ENCODE results near the gene TYK2.

The TYK2 gene

GRCh38 chr19:10417541-10418234 lies 37.3 kb upstream of the TYK2 start (continued):
- TF ChIP-seq ZNF677 (tag by site-specific recombination; IDR thresholded peaks at IDR 0.05) (0 out of 2 replicates have a peak, but pooled peaks have one; percentile 9), KLF16 (tag by site-specific recombination; IDR thresholded peaks at IDR 0.05) (no peak), KLF10 (tag by site-specific recombination; IDR thresholded peaks at IDR 0.05) (no peak), PATZ1 (tag by site-specific recombination; IDR thresholded peaks at IDR 0.05) (peak; percentile 80), KLF17 (tag by site-specific recombination; IDR thresholded peaks at IDR 0.05) (peak; percentile 57), ZBTB17 (tag by site-specific recombination; IDR thresholded peaks at IDR 0.05) (peak; percentile 80), REST (tag by site-specific recombination; IDR thresholded peaks at IDR 0.05) (0 out of 2 replicates have a peak, but pooled peaks have one; percentile 26), EGR2 (tag by site-specific recombination; IDR thresholded peaks at IDR 0.05; ENCODE audit: low read depth) (peak; percentile 14; the same call in 1 of the 2 replicates), ZNF658 (tag by site-specific recombination; IDR thresholded peaks at IDR 0.05) (no peak), ZNF600 (tag by site-specific recombination; IDR thresholded peaks at IDR 0.05) (peak; percentile 76; the same call in 1 of the 2 replicates), ZBTB7A (tag by site-specific recombination; IDR thresholded peaks at IDR 0.05; ENCODE audit: low read depth) (peak; percentile 43; the same call in 1 of the 2 replicates), ZBTB48 (tag by site-specific recombination; IDR thresholded peaks at IDR 0.05) (peak; percentile 44), HIC1 (tag by site-specific recombination; IDR thresholded peaks at IDR 0.05) (peak; percentile 90)

- peak overlapping the region; percentile 44; the same call in 1 of the 2 replicates for H3K27ac ChIP-seq (ENCODE audit: extremely low read depth, low read depth, low read length)
- ChIA-PET POLR2A (interaction anchor here (0.7 to 1.6 kb wide), 3 partner anchors 11 to 36 kb away, joined by 3 to 5 read pairs (median 3); partner anchors contain the start of genes CDC37 and TYK2), CTCF (interaction anchor here (0.5 to 9.1 kb wide), 43 partner anchors 11 to 918 kb away, joined by 3 to 193 read pairs (median 3); partner anchors contain the start of genes CDC37, CDKN2D and ICAM5)
- no peaks in the 10 kb centered on the region for H3K36me3 ChIP-seq (ENCODE audit: control insufficient read depth in 2 of 2, insufficient read depth in 1 of 2, low read length in 2 of 2)
- no peaks in the 10 kb centered on the region for H3K9me3 ChIP-seq (ENCODE audit: control insufficient read depth, insufficient read depth, low read depth, low read length)
- peaks cover 8% of the 10 kb centered on the region; the same call in 1 of the 2 replicates for H3K4me1 ChIP-seq (ENCODE audit: control insufficient read depth, insufficient read depth, low read length)
- peak overlapping the region; percentile 51 for H3K4me3 ChIP-seq (ENCODE audit: low read depth, low read length)
- TF ChIP-seq BCL11A (tag by site-specific recombination; IDR thresholded peaks at IDR 0.05; ENCODE audit: low read depth), result no peak
- no peak for TF ChIP-seq ZBTB49 (tag by site-specific recombination; IDR thresholded peaks at IDR 0.05; ENCODE audit: low read depth)
- TF ChIP-seq GLIS2 (tag by site-specific recombination; IDR thresholded peaks at IDR 0.05), result peak; percentile 86
- peak; percentile 29; the same call in 1 of the 2 replicates for TF ChIP-seq ZBTB11 (tag by site-specific recombination; conservative IDR thresholded peaks at IDR 0.05; ENCODE audit: low read depth)
- TF ChIP-seq ZNF214 (tag by site-specific recombination; IDR thresholded peaks at IDR 0.05; ENCODE audit: borderline replicate concordance), result no peak
Measured at GRCh38 chr19:10416380-10417257, 36.2 kb upstream of the TYK2 start.

Data from HEK293 (cell line).